ENCODE data around the gene CCDC88B. TPM values are rescaled to one million over a fixed set of nuclear protein-coding genes. Genes with fewer than 3 reads are reported as not detected.
A peak's percentile ranks its signal among the peaks of the same experiment; 100 is the strongest.

Gene CCDC88B
- total and polyA plus RNA-seq, 10 of the 15 experiments (the other 5 are each of a cell fraction or from before 2014, with no cell fraction given): 0.24 to 66.0 (median 19.2) TPM

DNA sequence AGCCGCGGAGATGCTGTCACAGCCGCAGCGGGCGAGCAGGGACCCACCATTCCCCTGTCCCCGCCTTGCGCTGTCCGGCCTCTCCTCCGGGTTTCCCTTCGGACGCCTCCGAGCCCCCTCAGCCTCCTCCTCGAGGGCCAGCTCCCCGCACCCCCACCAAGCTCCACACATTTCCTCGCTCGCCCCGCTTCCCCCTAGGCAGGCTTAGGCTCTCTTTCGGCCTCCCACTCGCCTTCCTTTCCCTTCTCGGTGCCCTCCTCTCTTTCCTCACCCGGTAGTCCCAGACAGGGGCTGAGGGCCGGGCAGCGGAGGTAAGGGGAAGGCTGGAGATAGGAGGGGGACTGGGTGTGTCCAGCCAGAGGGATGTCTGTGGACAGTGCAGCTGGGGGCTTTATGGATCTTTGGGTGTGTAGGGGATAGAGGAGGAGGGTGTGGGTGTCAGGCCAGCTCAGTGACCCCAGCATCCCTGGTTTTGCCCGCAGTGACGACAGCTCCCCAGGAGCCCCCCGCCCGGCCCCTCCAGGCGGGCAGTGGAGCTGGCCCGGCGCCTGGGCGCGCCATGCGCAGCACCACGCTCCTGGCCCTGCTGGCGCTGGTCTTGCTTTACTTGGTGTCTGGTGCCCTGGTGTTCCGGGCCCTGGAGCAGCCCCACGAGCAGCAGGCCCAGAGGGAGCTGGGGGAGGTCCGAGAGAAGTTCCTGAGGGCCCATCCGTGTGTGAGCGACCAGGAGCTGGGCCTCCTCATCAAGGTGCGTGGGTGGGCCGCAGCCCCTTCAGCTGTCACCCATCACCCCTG lies 47.3 kb upstream of the CCDC88B start:
- FAIRE-seq: no peak
- ChIA-PET CTCF (interaction anchor here (0.8 to 1.9 kb wide), 2 partner anchors 9 to 12 kb away, joined by 3 to 10 read pairs; no protein-coding TSS in a partner anchor), SMC1A (ENCODE audit: uncharacterized antibody, unreplicated experiment) (no interaction called here), RAD21 (ENCODE audit: unreplicated experiment) (no interaction called here), POLR2A (interaction anchor here (0.9 kb wide), 1 partner anchor 8 kb away, joined by 3 read pairs; the partner anchor contains the start of gene BAD)
- no peak overlapping the region for H3K9ac ChIP-seq (ENCODE audit: control insufficient read depth, insufficient read depth, low read length)
- in situ Hi-C loops (cut with MboI): no loop called here
- no peak overlapping the region for H3K4me3 ChIP-seq
- BruUV-seq (replicated peaks): no TSS peak
- H3K27me3 ChIP-seq (replicated peaks in 1 of 2; ENCODE audit: control insufficient read depth in 2 of 2, insufficient read depth in 2 of 2, low read length in 1 of 2): peaks cover 9 to 16% of the 10 kb centered on the region in 2 experiments
- TF ChIP-seq NFYB (IDR thresholded peaks at IDR 0.05; ENCODE audit: insufficient read depth, low read depth, low read length): no peak
- TF ChIP-seq BRCA1 (IDR thresholded peaks at IDR 0.05; ENCODE audit: low read depth, low read length): no peak
- no peak for TF ChIP-seq USF2 (IDR thresholded peaks at IDR 0.05; ENCODE audit: borderline replicate concordance, low read depth, low read length)
- TF ChIP-seq EZH2 (IDR thresholded peaks at IDR 0.05; ENCODE audit: borderline replicate concordance, control insufficient read depth, low read depth, low read length): no peak
- no peak for TF ChIP-seq PAX8 (IDR thresholded peaks at IDR 0.05)
- no peak for DNase-seq (ENCODE audit: low read depth, low spot score)
- intact Hi-C loops (cut with micrococcal nuclease; ENCODE audit: unreplicated experiment): no loop called here
- H3K4me2 ChIP-seq (ENCODE audit: control insufficient read depth, insufficient read depth): peak overlapping the region; percentile 42; the same call in 1 of the 2 replicates
- ATAC-seq: no peak; the same call in 1 of the 3 replicates
- H3K36me3 ChIP-seq (ENCODE audit: control insufficient read depth in 2 of 2, insufficient read depth in 2 of 2, low read length in 1 of 2): peaks cover 0 to 2% of the 10 kb centered on the region in 2 experiments; a peak in 2 of 4 replicates
- H3K27ac ChIP-seq (ENCODE audit: control insufficient read depth, insufficient read depth): no peak overlapping the region
- no peak overlapping the region for H2AFZ ChIP-seq (ENCODE audit: control insufficient read depth, low read depth, low read length)
- H3K4me1 ChIP-seq (ENCODE audit: control insufficient read depth, insufficient read depth, low read length): no peaks in the 10 kb centered on the region
- no peaks in the 10 kb centered on the region for H3K9me3 ChIP-seq (replicated peaks; ENCODE audit: control insufficient read depth, insufficient read depth, low read length)
- 30% methylated on average over 37 of the region's 42 CpGs for WGBS (ENCODE audit: insufficient coverage, insufficient replicate concordance, low lambda C conversion rate, missing lambda C conversion rate)
- no peaks in the 10 kb centered on the region for H3K79me2 ChIP-seq (ENCODE audit: control insufficient read depth, insufficient read depth, low read length)
- no peaks in the 10 kb centered on the region; the same call in 1 of the 2 replicates for H4K20me1 ChIP-seq (ENCODE audit: control insufficient read depth, insufficient read depth)
